HFF-Myc (cell line): ENCODE data around the gene GPR143.
"Not testable (repeated sequence)": the region's sequence is repeated elsewhere in the genome, so short reads cannot be mapped to it uniquely, and the experiment has no call there.

Experiments used
- DNase-seq: peaks from one replicate; pipeline ENCODE4 v3.0.0-alpha.2; 2011; ENCODE audit warnings: low read depth; ENCODE audit errors: extremely low read depth
- H3K4me3 ChIP-seq: replicated peaks from 2 replicates; pipeline ENCODE4 v1.5.1; 2011; ENCODE audit warnings: low read depth, mild to moderate bottlenecking, control low read depth, low read length
- TF ChIP-seq, protein P1 (sequence below): IDR thresholded peaks from 2 replicates; pipeline ENCODE4 v1.5.1; 2012; ENCODE audit warnings: mild to moderate bottlenecking, low read depth, low read length, control low read depth; ENCODE audit errors: missing control alignments

GPR143 gene

DNA sequence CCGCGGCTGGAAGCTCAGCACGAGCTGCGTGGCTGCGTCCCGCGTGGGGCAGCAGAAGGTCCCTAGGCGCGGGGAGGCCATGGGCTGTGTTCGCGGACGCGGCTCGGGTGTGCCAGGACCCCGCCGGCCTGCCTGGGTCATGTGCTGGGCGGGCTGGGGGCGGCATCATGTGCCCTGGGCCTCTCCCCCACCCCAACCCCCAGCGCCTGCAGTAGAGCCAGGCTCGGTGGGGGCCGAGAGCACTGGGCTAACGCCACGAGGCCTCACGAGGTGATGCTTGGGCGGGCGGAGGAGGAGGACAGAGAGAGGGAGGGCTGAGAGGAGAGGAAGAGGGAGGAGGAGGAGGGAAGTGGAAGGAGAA is at the start of gene GPR143:
Gene GPR143, minus strand, starts transcription at position 111 of the 361 bp plus-strand sequence. Its CDS starts 30 bp downstream, at position 81.
- no peak within 1 kb of the TSS for H3K4me3 ChIP-seq
- TF ChIP-seq, protein P1, sequence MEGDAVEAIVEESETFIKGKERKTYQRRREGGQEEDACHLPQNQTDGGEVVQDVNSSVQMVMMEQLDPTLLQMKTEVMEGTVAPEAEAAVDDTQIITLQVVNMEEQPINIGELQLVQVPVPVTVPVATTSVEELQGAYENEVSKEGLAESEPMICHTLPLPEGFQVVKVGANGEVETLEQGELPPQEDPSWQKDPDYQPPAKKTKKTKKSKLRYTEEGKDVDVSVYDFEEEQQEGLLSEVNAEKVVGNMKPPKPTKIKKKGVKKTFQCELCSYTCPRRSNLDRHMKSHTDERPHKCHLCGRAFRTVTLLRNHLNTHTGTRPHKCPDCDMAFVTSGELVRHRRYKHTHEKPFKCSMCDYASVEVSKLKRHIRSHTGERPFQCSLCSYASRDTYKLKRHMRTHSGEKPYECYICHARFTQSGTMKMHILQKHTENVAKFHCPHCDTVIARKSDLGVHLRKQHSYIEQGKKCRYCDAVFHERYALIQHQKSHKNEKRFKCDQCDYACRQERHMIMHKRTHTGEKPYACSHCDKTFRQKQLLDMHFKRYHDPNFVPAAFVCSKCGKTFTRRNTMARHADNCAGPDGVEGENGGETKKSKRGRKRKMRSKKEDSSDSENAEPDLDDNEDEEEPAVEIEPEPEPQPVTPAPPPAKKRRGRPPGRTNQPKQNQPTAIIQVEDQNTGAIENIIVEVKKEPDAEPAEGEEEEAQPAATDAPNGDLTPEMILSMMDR: no peak
- DNase-seq: no peak

DNA sequence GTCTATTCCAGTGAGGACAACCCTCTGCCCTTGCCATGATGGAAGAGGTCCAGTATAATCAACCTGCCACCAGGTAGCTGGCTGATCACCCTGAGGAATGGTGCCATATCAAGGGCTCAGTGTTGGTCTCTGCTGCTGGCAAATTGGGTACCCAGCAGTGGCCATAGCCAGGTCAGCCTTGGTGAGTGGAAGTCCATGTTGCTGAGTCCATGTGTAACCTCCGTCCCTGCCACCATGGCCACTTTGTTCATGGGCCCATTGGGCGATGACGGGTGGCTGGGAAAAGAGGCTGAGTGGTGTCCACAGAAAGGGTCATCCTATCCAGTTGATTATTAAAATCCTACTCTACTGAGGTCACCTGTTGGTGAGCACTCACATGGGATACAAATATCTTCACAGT is 45.4 kb upstream of the GPR143 start:
- DNase-seq, H3K4me3 ChIP-seq: not testable (repeated sequence)

DNA sequence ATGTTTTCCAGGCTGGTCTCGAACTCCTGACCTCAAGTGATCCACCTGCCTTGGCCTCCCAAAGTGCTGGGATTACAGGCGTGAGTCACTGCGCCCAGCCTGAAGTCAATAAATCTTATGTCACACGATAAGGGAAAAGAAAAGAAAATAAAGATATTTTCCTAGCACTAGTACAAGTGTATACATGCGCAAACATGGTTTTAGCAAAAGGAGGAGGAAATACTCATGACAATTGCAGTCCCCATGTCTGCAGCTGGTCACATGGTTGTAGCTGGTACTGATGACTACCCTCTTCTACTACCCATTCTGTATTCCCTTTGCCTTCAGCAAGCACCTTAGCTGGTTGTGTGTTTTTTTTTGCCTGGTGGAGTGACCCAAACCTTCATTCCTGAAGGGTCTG is 44.2 kb upstream of the GPR143 start:
- not testable (repeated sequence) for H3K4me3 ChIP-seq, DNase-seq

DNA sequence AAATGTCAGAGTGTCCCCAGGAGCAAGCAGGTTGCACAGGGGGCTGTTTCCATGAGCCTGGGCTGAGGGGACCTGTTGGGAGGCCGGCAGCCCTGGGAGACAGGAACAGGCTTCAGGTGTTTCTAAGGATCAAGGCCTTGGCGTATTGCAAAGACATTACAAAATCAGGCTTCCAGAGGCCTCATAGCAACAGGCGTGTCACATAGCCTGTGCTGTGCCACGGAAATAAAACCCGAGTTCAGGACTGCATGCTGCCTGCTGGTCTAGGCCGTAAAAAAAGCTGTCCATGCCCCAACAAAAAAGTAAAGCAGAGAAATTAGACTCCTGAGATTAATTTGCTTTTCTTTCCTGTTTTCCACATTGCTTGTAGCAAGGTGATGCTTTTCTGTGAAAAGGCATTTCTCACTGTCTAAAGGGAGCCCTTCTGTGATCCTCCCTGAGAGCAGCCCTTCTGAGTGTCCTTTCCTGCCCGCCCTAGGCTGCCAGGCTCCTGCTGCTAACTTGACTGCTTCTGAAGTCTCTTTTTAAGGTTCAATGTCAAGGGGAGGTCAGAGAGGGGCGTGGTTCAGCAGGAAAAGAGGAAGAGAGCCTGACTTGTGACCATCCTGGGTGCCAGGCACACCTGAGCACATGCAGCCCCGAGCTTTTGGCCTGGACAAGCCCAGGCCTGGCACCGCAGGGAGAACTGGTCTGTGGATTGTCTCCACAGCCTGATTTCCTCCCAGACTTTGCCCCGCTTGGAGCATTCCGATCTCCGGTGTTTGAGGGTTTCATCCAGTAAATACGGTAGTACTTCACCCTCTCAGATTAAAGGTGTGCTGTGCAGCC is 41.9 kb upstream of the GPR143 start:
- TF ChIP-seq, protein P1: no peak
- H3K4me3 ChIP-seq: no peak overlapping the region
- no peak for DNase-seq

DNA sequence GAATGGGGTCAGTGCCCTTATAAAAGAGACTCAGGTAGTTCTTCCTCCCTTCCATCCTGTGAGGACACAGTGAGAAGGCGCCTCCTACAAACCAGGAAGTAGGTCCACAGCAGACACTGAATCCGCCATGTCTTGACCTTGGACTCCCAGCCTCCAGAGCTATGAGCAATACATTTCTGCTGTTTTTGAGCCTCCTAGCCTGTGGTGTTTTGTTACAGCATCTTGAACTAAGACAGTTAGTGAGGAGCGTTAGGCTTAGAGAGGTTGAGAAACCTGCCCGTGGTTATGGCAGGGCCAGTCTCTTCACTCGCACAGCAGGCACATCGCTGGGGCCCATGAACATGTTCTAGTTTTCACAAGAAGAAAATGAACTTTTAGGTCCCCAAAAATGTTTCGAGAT is 40.3 kb upstream of the GPR143 start:
- no peak overlapping the region for H3K4me3 ChIP-seq
- no peak for DNase-seq
- TF ChIP-seq, protein P1: no peak

DNA sequence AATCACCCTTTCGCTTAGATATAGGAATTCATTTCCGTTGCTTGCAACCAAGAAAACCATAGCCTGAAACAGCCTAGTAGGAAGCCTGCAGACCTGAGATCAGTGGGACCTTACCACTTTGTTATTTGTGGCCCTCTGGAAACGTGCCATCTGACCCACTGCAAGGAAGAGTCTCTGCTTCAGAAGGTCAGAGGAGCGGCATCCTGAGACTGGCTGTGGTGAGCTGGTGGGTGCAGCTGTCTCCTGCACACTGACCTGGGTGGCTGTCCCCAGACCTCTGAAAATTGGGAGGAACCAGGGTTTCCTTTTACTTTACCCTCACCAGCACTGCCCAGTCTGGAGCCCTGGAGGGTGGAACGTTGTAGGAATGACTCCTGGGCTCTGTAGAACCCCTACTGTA is 38.8 kb upstream of the GPR143 start:
- H3K4me3 ChIP-seq: no peak overlapping the region
- no peak for DNase-seq
- TF ChIP-seq, protein P1: no peak

DNA sequence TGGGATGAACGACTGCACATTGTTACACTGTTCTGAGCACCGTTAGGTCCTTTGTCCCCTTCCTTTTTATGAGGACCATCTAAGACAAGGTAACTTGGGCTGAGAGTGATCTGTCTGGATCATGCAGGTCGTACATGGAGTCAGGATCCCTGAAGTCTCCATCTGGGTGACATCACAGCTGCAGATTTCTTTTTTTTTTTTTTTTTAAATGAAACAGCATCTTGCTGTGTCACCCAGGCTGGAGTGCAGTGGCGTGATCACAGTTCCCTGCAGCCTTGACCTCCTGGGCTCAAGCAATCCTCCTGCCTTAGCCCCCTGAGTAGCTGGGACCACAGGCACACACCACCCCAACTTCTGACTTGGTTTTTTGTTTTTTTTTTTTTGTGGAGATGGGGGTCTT is 37.1 kb upstream of the GPR143 start:
- no peak overlapping the region for H3K4me3 ChIP-seq
- DNase-seq: no peak
- TF ChIP-seq, protein P1: no peak
